H1 (cell line): ENCODE measurements around the gene RPA4. TPM values are rescaled to one million over a fixed set of nuclear protein-coding genes. Genes with fewer than 3 reads are reported as not detected.

Source experiments
- CTCF ChIA-PET: fragments of 300-600 bp; sonication (Branson Sonifier 250); formaldehyde crosslinking; loops from one replicate; lab custom pipeline; 2021; ENCODE audit not compliant: partially characterized antibody; lab: Charles Lee
- POLR2A ChIA-PET: fragments of 300-600 bp; sonication (Branson Sonifier 250); formaldehyde crosslinking; loops from one replicate; lab custom pipeline; 2021; ENCODE audit warnings: inconsistent platforms; ENCODE audit not compliant: partially characterized antibody; lab: Charles Lee
- DNase-seq, 2 experiments: peaks; one replicate each; pipeline versions ENCODE4 v3.0.0 to v3.0.0-alpha.2; 2010 to 2022; ENCODE audit warnings: low spot score in 2 of 2, low read depth in 1 of 2, mixed read lengths in 1 of 2
- FAIRE-seq: peaks from 2 replicates; lab custom pipeline; 2011; peaks lifted over from hg19 to GRCh38; lab: Jason Lieb, UNC
- H2AFZ ChIP-seq: 2 replicates; pipeline ENCODE4 v1.8.1; 2012; ENCODE audit warnings: low read length, inconsistent platforms
- H2AK5ac ChIP-seq: 2 replicates; pipeline ENCODE4 v1.6.1; 2013; ENCODE audit warnings: low read depth, low read length
- H2BK120ac ChIP-seq: replicated peaks from 2 replicates; pipeline ENCODE3; 2013; ENCODE audit warnings: low read depth, low read length, inconsistent platforms
- H2BK12ac ChIP-seq: 2 replicates; pipeline ENCODE4 v1.6.1; 2013; ENCODE audit warnings: low read depth, low read length
- H2BK15ac ChIP-seq: 2 replicates; pipeline ENCODE4 v1.6.1; 2013; ENCODE audit warnings: low read length
- H2BK20ac ChIP-seq: 2 replicates; pipeline ENCODE4 v1.6.1; 2013; ENCODE audit warnings: low read length
- H2BK5ac ChIP-seq: 2 replicates; pipeline ENCODE4 v1.6.1; 2013; ENCODE audit warnings: low read depth, low read length
- H3K14ac ChIP-seq: 2 replicates; pipeline ENCODE4 v1.6.1; 2013; ENCODE audit warnings: inconsistent platforms; ENCODE audit not compliant: insufficient read length
- H3K18ac ChIP-seq: 2 replicates; pipeline ENCODE4 v1.6.1; 2013; ENCODE audit warnings: low read length; ENCODE audit errors: extremely low read depth
- H3K23ac ChIP-seq: 2 replicates; pipeline ENCODE4 v1.6.1; 2013; ENCODE audit warnings: inconsistent platforms; ENCODE audit not compliant: insufficient read length
- H3K23me2 ChIP-seq: 2 replicates; pipeline ENCODE4 v1.6.1; 2013; ENCODE audit warnings: low read depth, low read length
- H3K27ac ChIP-seq: 2 replicates; pipeline ENCODE4 v1.6.1; 2011; ENCODE audit warnings: low read depth, low read length, inconsistent platforms
- H3K27me3 ChIP-seq, 4 experiments: replicated peaks in 1 of 4; 1 replicate in 1 of 4; 2 replicates in 3 of 4; pipeline versions ENCODE4 v1.6.1 to v1.8.1; 2011 to 2013; ENCODE audit warnings: low read length in 3 of 4, mild to moderate bottlenecking in 3 of 4, inconsistent platforms in 2 of 4, mixed read lengths in 2 of 4, moderate library complexity in 1 of 4; ENCODE audit not compliant: control insufficient read depth in 3 of 4, insufficient read depth in 3 of 4; ENCODE audit errors: extremely low read depth in 1 of 4
- H3K36me3 ChIP-seq, 4 experiments: 2 replicates each; pipeline versions ENCODE4 v1.6.1 to v1.8.1; 2011 to 2013; ENCODE audit warnings: mild to moderate bottlenecking in 4 of 4, low read length in 3 of 4, moderate library complexity in 2 of 4, control low read depth in 1 of 4, inconsistent platforms in 1 of 4; ENCODE audit not compliant: insufficient read depth in 4 of 4, control insufficient read depth in 2 of 4
- H3K4ac ChIP-seq: replicated peaks from 2 replicates; pipeline ENCODE3; 2013; ENCODE audit warnings: low read length, low read depth, mixed read lengths, inconsistent platforms; ENCODE audit not compliant: insufficient read length
- H3K4me1 ChIP-seq, 4 experiments: replicated peaks in 1 of 4; 1 replicate in 1 of 4; 2 replicates in 3 of 4; pipeline versions ENCODE4 v1.6.1 to v1.8.1; 2011 to 2013; ENCODE audit warnings: low read length in 3 of 4, inconsistent platforms in 2 of 4, mixed read lengths in 1 of 4; ENCODE audit not compliant: insufficient read depth in 4 of 4, control insufficient read depth in 3 of 4
- H3K4me2 ChIP-seq, 2 experiments: 2 replicates each; pipeline versions ENCODE4 v1.6.1 to v1.8.1; 2011 to 2013; ENCODE audit warnings: low read depth in 2 of 2, low read length in 2 of 2, control low read depth in 1 of 2, inconsistent platforms in 1 of 2, mild to moderate bottlenecking in 1 of 2; ENCODE audit not compliant: insufficient read depth in 1 of 2
- H3K4me3 ChIP-seq, 4 experiments: fragments of 200-600, 300-600 bp in 1 of 4; sonication (generic), shearing (Covaris generic), sonication (Bioruptor Twin) in 1 of 4; 2 replicates each; pipeline versions ENCODE4 v1.5.1 to v1.8.1; 2011 to 2016; ENCODE audit warnings: low read length in 4 of 4, low read depth in 3 of 4, control low read depth in 2 of 4, inconsistent platforms in 2 of 4, mild to moderate bottlenecking in 2 of 4, mixed read lengths in 1 of 4, moderate library complexity in 1 of 4; ENCODE audit not compliant: insufficient read depth in 2 of 4; ENCODE audit errors: extremely low read depth in 1 of 4
- H3K56ac ChIP-seq: replicated peaks from 2 replicates; pipeline ENCODE3; 2013; ENCODE audit warnings: low read depth, mild to moderate bottlenecking, mixed read lengths, low read length, inconsistent platforms; ENCODE audit not compliant: insufficient read length
- H3K79me1 ChIP-seq: 2 replicates; pipeline ENCODE4 v1.6.1; 2013; ENCODE audit warnings: low read depth, low read length, control low read depth
- H3K79me2 ChIP-seq, 2 experiments: 2 replicates each; pipeline versions ENCODE4 v1.6.1 to v1.8.1; 2012 to 2013; ENCODE audit warnings: low read length in 2 of 2, mild to moderate bottlenecking in 2 of 2, inconsistent platforms in 1 of 2; ENCODE audit not compliant: insufficient read depth in 2 of 2, control insufficient read depth in 1 of 2
- H3K9ac ChIP-seq, 4 experiments: replicated peaks in 1 of 4; 1 replicate in 1 of 4; 2 replicates in 3 of 4; pipeline versions ENCODE4 v1.6.1 to v1.8.1; 2011 to 2013; ENCODE audit warnings: low read depth in 3 of 4, low read length in 3 of 4, control low read depth in 2 of 4, mild to moderate bottlenecking in 2 of 4, moderate library complexity in 2 of 4, inconsistent platforms in 1 of 4; ENCODE audit errors: extremely low read depth in 1 of 4
- H3K9me3 ChIP-seq, 2 experiments: 2 replicates each; pipeline versions ENCODE4 v1.6.1 to v1.8.1; 2012 to 2013; ENCODE audit warnings: mild to moderate bottlenecking in 2 of 2, moderate library complexity in 2 of 2, control low read depth in 1 of 2, inconsistent platforms in 1 of 2, low read depth in 1 of 2, low read length in 1 of 2, mixed read lengths in 1 of 2; ENCODE audit not compliant: insufficient read depth in 2 of 2
- H4K20me1 ChIP-seq, 2 experiments: replicated peaks in 1 of 2; 2 replicates each; pipeline versions ENCODE3 to v1.8.1; 2011 to 2013; ENCODE audit warnings: inconsistent platforms in 2 of 2, low read length in 2 of 2, mild to moderate bottlenecking in 1 of 2; ENCODE audit not compliant: insufficient read depth in 2 of 2, control insufficient read depth in 1 of 2
- H4K5ac ChIP-seq: 2 replicates; pipeline ENCODE4 v1.6.1; 2013; ENCODE audit warnings: low read length, low read depth, mixed read lengths, inconsistent platforms; ENCODE audit not compliant: insufficient read length
- H4K8ac ChIP-seq: 2 replicates; pipeline ENCODE4 v1.8.0; 2013; ENCODE audit warnings: mild to moderate bottlenecking, moderate library complexity, low read length, inconsistent platforms; ENCODE audit not compliant: insufficient read depth; ENCODE audit errors: extremely low read depth
- H4K91ac ChIP-seq: replicated peaks from 2 replicates; pipeline ENCODE3; 2013; ENCODE audit warnings: low read length, mixed read lengths, inconsistent platforms; ENCODE audit not compliant: insufficient read length
- BCL11A ChIP-seq, 2 experiments: IDR thresholded peaks; one replicate each; pipeline ENCODE4 v1.6.1; 2011; ENCODE audit warnings: low read depth in 2 of 2, low read length in 2 of 2, mild to moderate bottlenecking in 2 of 2
- WGBS, 2 experiments: shearing (Covaris generic) in 1 of 2; methylation state at CpG; one replicate each; pipeline versions ENCODE4 v1.1.6 to v1.1.7; 2013 to 2015; ENCODE audit warnings: low lambda C conversion rate in 2 of 2, mixed read lengths in 2 of 2, inconsistent platforms in 1 of 2, low coverage in 1 of 2, missing lambda C conversion rate in 1 of 2; ENCODE audit not compliant: insufficient replicate concordance in 2 of 2, insufficient coverage in 1 of 2, insufficient read length in 1 of 2; ENCODE audit errors: extremely low coverage in 1 of 2, missing lambda C conversion rate in 1 of 2; 5-methylcytosine and 5-hydroxymethylcytosine counted together
- polyA plus RNA-seq, 7 experiments: library from polyadenylated mRNA; depleted of rRNA in 3 of 7; stranded (reverse) in 5 of 7; unstranded in 2 of 7; fragments of >200 nt in 5 of 7; fragments of 200-250 nt in 2 of 7; gene quantifications; 1 replicate in 5 of 7; 2 replicates in 1 of 7; 4 replicates in 1 of 7; pipeline versions ENCODE4 v1.2.1 to v1.2.3, GENCODE V29; 2011 to 2013; ENCODE audit warnings: missing spikeins in 2 of 7, mixed read lengths in 2 of 7
- total RNA-seq: library from RNA; stranded (reverse); fragmentation: NEBNext Ultra II Directional; extraction: Animal tissue kit (Norgen Biotek cat#: 25700); gene quantifications from 2 replicates; pipeline ENCODE4 v1.2.1, GENCODE V29; 2021

Gene RPA4
- total and polyA plus RNA-seq, 2 of the 8 experiments (the other 6 are each of a cell fraction or from before 2014, with no cell fraction given), result 0.17 to 0.24 TPM

GRCh38 chrX:96889726-96890125, 6.0 kb downstream of the RPA4 start:
- H3K79me2 ChIP-seq, result no peaks in the 10 kb centered on the region
- no peak overlapping the region for H4K5ac ChIP-seq
- 90% methylated on average over 1 of the region's 1 CpG; no CpG with 5 or more reads in 1 of the 2 experiments for WGBS, 2 experiments
- no peak overlapping the region for H4K8ac ChIP-seq
- CTCF ChIA-PET, result no interaction called here
- no peaks in the 10 kb centered on the region for H3K36me3 ChIP-seq
- no peak overlapping the region for H3K27ac ChIP-seq
- H3K14ac ChIP-seq, result no peak overlapping the region
- H3K9me3 ChIP-seq, result no peaks in the 10 kb centered on the region
- H4K91ac ChIP-seq, result no peak overlapping the region
- DNase-seq (no peak), FAIRE-seq (no peak)
- no peak overlapping the region for H3K18ac ChIP-seq
- no peak overlapping the region for H3K4me3 ChIP-seq
- no peaks in the 10 kb centered on the region for H4K20me1 ChIP-seq
- H2BK12ac ChIP-seq, result no peak overlapping the region
- no peak overlapping the region for H3K23ac ChIP-seq
- H2BK15ac ChIP-seq, result no peak overlapping the region
- no peaks in the 10 kb centered on the region for H3K23me2 ChIP-seq
- H3K9ac ChIP-seq, result no peak overlapping the region
- POLR2A ChIA-PET, result no interaction called here
- H3K4me1 ChIP-seq, result no peaks in the 10 kb centered on the region
- no peak overlapping the region for H2BK5ac ChIP-seq
- H3K4me2 ChIP-seq, result no peak overlapping the region
- no peak overlapping the region for H2BK120ac ChIP-seq
- H3K79me1 ChIP-seq, result no peaks in the 10 kb centered on the region
- H3K56ac ChIP-seq, result no peak overlapping the region
- no peaks in the 10 kb centered on the region for H3K27me3 ChIP-seq
- no peak overlapping the region for H2BK20ac ChIP-seq
- H2AK5ac ChIP-seq, result no peak overlapping the region
- no peak overlapping the region for H2AFZ ChIP-seq
- H3K4ac ChIP-seq, result no peak overlapping the region
- TF ChIP-seq BCL11A (IDR thresholded peaks at IDR 0.05; ENCODE audit: low read depth in 2 of 2, low read length in 2 of 2), result no peak
